Activated CD8-positive, alpha-beta memory T cell treated with anti-CD3 and anti-CD28 coated beads for 24 hours (primary cell): ENCODE results near the gene GAK.
"Not testable (repeated sequence)": the region's sequence is repeated elsewhere in the genome, so short reads cannot be mapped to it uniquely, and the experiment has no call there.

Source experiments
- DNase-seq: peaks from one replicate; pipeline ENCODE4 v3.0.0-alpha.2; 2020

The GAK gene

DNA sequence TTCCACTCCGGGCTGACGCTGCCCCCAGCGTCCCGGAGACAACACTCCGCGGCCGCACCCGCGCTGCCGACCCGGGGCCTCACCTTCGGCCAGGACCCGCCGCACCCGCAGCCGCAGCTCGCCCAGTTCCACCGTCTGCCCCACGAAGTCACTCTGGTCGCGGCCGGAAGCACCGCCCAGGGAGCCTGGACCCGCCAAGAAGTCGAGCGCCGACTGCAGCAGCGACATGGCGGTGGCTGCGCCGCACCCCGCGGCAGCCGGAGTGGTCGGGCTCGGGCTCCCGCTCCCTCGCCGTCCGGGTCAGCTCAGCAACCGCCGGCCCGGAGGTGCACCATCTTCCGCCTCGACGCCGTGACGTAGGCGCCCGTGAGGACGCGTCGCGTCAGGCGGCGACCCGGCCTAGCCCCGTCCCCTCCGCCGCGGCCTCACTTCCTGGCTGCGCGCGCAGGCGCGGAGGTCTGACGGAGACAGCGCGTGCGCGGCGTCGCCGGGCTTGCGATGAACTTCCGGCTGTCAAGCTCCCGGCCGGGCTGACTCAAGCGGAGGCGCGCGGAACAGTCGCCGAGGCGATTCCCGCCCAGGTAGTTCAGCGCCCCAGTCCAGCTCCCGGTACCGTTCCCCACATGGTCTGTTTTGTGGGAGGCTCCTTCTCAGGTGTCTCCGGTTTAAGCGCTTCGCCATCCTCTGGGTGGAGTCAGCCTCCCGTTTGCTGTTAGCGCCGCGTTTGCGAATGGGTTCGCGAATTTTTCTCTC is at the start of gene GAK, which contains the start of gene TMEM175:
Gene GAK (minus strand): TSS at position 357 of the 753 bp plus-strand sequence. CDS start 129 bp downstream, at position 228.
Gene TMEM175 (plus strand): TSS at position 501 of the 753 bp plus-strand sequence. CDS start 15,280 bp downstream, outside the sequence.
- DNase-seq, result peak; percentile 98

DNA sequence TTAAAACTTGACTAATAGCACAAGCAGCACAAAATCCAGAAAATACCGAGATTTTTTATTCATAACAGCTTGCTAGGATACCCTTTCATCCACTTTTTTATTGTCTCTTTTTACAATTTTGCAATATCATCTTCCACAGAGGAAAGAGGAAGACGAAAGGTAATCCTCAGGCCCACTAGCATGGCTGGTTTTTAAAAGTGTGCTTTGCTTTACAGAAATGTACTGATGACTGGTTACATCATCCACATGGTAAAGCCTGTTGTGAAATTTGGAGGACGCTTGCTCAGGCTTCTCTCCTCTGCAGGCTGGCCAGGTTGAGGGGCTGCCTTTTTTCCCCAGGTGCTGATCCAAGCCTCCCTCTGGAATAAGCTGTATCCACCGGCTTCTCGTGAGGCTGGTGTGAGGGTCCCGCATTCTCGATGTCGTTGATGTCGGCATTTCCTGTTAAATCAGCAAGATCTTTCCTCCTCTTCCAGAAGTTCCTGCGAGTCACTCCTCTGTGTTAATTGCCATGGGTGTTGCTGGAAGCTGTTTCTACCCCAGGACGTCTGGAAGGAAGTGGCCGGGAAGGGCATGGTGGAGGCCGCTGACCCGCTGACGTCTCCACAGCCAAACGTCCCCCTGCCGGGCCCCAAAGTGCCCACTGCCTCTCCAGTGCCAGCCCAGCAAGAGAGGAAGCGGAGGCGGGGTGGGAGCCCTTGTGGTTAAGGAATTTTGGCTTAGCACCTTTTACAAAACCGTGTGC is 47.0 kb upstream of the GAK start:
- no peak for DNase-seq

DNA sequence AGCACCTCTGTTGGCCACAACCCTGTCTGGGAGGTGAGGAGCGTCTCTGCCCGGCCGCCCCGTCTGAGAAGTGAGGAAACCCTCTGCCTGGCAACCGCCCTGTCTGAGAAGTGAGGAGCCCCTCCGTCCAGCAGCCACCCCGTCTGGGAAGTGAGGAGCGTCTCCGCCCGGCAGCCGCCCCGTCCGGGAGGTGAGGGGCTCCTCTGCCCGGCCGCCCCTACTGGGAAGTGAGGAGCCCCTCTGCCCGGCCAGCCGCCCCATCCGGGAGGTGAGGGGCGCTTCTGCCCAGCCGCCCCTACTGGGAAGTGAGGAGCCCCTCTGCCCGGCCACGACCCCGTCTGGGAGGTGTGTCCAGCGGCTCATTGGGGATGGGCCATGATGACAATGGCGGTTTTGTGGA is 43.9 kb upstream of the GAK start:
- DNase-seq, result not testable (repeated sequence)

DNA sequence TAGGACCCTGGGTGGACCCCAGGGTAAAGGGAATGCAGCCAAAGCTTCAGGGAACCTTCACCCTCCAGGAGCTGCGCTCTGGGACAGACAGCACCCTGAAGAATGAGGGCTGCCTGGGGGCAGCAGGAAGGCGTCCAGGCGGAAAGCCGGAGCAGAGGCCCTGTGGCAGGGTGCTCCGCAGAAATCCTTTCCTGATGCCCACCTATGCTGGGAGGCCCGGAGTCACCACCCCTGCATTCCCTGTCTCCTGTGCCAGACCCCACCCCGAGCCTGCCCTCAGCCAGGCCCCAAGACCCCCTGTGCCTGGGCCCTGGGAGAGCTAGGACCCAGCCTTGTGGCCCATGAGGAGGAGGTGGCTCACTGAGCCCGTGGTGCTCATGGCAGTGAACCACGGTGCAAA is 42.6 kb upstream of the GAK start:
- DNase-seq, result no peak

DNA sequence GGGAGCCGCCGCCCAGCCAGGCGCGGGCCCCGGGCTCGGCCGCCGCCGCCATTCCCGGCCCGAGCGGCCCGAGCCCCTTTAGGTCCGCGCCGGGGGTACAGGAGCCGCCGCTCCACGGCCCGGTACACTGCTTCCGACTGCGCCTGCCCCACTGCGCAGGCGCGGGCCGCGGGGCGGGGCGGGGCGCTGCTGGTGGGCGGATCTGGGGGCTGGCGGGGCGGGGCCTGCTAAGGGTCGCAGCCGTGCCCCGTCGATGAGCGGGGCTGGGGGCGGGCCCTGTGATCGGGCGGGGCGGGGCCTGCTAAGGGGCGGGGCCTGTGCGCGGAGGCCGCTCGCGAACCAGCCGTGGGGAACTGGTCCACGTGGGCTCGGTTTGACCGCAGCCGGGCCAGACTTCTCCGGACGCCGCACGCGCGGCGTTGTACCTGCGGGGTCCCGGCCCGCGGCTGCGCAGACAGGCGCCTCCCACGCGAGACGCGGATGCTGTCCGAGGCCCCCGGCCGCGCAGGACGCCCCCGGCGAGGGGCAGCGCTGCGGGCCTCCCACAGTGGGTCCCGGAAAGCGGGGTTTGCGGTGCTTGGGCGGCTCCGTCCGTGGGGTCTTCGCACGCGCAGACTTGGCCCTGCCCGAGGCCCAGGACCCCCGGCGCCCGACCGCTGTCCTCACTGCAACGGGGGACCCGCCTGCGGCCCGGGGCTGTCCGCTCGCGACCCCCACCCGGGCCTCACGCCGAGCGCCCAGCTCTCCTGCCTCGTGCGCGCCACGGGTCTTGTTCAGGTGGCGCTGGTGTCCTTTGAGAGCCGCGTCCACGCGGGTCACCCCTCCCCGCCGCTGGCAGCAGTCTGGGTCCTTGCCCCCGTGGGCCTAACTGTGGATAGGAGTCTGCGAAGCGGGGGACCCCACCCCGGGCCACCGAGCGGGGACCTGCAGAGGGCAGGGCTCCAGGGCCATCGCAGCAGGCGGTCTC is 41.6 kb upstream of the GAK start, which contains the start of gene DGKQ:
Gene DGKQ (minus strand): TSS at position 139 of the 967 bp plus-strand sequence. CDS start 87 bp downstream, at position 52.
- peak; percentile 95 for DNase-seq

DNA sequence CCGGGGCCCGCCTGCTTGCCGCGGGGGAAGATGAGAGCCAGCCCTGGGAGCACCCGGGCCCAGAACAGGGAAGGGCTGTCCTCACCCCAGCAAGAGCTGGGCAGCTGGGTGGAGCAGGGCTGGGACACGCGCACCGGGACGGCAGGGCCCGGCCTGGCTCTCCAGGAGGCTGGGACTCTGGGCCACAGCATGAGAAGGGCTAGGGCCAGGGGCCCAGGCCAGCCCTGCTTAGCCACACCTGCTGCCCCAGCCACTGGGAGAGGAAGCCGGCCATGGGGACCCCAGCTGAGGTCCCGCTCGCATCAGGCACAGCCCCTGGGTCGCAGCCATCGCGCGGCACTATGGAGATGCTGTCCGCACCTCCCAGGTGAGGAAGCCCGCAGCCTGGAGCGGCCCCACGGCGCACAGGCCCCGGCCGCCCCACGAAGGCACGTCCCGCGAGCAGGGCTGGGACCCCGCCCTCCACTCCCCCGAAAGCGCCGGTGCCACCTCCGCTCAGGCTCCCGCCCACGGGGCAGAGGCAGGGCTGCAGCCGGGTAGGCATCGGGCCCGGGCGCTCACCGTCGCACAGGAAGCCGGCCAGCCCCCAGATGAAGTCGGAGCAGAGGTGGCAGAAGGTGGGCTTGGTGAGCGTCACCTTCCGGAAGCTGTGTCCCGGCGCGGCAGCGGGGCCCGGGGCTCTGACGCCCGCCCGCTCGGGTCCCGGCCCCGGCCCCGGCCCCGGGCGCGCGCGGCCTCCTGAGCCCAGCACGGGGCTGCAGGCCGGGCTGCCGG is 40.7 kb upstream of the GAK start:
- DNase-seq, result peak; percentile 83

DNA sequence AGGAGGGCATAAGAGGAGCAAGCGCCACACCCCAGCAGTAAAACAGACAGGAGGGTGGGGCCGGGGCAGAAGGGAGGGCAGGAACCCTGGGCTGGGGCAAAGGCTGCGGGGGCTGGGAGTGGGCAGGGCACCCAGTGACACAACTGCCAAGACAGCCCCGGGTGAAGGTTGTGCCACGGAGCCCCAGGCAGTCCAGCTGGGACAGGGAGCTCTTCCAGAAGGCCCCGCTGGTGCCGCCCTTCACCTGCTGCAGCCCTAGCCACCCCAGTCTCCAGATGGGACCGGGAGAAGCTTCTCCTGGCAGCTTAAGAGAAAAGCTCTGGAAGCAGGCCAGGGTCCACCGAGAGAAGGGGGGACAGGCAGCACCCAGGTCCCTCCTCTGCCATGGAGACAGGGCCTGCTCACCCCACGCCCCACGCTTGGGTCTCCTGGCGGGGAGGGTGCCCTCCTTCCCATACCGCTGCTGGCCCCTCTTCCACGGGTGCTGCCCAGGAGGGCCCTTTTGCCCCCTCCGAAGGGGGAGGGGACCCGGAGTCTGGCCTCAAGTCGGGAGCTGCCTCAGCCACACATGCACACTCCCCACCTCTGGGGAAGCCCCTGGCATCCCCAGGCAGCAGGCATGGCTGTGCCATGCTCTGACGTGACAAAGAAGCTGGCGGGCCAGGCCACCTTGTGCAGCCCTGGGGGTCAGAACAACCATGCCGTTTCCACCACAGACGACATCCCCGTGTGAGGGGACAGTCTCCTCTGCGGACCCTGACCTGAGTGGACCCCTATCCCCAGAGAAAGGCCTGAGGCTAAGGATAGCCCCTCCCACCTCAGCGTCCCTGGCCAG is 39.8 kb upstream of the GAK start:
- no peak for DNase-seq

DNA sequence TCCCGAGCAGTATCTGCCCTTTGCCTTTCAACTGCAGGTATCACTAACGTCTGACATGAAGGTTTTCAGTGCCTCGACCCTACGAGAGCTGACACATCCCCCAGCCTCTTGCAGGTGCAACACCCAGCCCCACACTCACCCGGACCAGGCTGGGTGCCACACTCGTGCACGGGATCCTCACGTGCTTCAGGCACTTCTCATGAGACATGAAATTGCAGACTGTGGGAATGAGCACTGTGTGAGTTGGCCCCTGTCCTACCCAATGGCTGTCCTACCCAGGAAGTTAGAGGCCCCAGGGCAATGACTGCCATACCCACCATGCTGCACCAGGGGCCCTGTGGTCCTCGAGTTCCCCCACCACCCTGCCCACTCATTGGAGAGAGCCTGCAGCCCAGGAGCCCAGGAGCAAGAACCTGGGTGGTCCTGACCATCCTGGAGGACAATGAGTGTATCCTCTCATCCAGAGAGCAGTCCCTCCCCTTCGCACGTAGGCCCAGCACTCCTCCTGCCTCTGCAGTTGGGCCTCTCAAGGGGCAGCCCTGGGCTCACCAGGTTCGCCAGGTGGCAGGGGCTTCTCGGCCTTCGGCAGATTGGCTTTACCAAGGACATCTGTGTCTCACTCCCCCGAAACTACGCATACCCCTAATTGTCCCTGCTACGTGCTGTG is 38.9 kb upstream of the GAK start:
- no peak for DNase-seq

DNA sequence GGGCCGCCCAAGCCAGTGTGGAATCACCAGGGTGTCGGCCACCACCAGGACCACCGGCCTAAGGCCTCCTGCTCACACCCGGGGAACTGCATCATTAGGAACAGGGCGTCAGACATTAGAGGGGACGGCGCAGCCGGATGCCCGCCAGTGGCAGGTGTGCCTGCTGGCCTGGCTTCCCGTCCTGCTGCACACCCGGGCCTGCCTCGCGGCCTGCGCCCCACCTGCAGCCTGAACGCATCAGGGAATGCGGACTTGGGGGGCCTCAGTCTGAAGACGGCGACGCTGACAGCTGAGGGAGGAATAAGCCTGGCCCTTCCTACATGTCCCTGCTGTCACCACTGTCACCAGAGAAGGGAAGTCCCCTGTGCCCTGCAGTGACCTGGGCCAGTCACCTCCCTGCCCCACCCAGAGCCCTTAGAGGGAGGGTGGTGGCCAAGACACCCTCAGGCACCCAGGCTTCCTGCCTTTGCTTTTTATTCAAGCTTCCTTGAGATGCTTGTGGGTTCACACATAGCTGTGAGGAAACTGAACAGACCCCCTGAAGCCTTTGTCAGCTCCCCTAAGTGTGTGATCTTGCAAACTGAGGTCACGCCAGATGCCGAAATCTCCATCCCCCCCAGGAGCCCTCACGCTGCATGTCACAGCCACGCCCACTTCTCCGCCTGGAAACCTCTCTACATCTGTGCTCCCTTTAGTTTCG is 38.1 kb upstream of the GAK start:
- DNase-seq, result peak; percentile 71

DNA sequence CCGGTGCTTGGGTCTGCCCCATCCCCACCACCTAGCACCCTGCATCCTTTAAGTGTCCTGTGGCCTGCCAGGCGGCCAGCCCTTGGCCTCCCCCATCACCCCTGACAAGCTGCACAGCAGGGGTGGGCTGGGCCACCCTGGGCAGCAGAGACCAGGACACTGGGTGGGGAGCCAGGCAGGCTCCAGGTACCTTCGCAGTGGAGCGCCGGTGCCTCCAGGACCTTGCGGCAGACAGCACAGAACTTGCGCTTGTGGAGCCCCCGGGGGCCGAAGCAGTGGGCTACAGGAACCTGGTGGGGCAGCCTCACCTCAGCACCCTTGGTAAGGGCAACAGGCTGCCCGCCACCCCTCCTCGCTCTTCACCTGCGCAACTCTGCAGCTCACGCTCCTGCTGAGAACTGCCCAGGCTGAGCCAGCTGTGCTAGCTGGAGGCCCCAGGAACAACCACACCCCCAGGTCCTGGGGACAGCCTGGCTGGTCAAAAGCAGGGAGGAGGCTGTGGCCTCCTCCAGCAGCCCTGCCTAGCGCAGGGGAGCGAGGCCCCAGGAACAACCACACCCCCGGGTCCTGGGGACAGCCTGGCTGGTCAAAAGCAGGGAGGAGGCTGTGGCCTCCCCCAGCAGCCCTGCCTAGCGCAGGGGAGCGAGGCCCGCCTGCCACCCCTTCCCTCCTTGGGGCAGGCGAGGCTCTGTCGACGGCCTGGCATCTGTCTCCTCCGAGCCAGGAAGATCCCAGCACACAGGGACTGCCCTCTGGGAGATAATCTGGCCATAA is 36.7 kb upstream of the GAK start:
- no peak for DNase-seq

DNA sequence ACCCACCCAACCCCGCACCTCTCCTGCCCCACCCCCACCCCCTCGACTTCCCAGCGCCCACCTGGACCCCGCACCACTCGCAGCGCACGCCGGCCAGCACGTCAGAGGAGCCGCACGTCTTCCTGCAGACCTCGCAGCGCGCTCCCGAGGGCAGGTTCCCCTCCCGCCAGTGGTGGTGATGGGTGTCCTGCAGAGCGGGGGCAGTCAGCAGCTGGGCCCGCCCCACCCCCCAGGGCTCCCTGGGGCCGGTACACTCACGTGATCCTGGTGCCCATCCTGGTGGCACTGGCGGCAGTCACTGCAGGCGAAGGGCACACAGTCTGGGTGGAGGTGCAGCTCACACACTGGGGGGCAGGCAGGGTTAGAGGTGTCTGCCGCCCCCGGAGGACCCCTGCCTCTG is 36.1 kb upstream of the GAK start:
- DNase-seq, result no peak

DNA sequence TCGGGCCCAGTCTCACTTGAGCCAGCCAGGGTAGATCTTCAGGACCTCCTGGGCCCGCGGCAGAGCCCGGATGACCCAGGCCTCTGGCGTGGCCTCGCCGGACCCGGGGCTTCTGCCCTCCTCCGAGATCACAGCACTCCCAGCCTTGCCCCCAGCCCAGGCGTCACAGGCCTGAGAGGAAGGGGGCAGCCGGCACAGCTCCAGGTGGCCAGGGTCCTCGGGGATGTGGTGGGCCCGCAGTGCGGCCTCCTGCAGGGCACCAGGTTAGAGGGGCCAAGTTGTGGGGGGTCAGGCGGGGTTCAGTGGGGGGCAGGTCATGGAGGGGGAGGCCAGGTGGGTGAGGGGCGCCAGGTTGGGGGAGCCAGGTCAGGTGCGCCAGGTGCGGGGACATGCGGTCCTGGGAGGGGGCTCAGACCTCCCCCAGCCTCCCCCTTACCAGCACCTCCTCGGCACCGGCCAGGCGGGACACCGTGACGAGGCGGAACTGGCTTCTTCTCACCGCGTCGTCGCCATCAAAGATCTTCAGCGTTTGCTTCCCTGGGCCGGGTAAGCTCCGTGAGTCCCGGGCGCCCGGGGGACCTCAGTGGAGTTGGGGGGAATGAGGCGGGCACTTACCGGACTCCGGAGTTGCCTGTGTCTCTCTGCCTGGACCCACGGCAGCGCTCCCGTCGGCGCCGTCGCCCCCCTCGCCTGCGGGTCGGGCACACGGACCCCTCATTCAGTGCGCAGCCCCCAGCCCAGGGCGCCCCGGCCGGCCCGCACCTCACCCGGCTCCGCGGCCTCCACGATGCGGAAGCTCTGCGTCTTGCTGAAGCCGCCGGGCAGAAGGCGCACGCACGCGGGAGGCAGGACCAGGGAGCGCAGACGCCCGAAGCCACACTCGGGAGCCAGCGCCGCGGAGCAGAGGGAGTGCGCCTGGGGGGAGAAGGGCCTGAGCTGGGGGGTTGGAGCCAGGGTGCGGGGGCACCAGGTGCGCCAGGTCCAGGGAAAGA is 35.3 kb upstream of the GAK start:
- DNase-seq, result no peak

DNA sequence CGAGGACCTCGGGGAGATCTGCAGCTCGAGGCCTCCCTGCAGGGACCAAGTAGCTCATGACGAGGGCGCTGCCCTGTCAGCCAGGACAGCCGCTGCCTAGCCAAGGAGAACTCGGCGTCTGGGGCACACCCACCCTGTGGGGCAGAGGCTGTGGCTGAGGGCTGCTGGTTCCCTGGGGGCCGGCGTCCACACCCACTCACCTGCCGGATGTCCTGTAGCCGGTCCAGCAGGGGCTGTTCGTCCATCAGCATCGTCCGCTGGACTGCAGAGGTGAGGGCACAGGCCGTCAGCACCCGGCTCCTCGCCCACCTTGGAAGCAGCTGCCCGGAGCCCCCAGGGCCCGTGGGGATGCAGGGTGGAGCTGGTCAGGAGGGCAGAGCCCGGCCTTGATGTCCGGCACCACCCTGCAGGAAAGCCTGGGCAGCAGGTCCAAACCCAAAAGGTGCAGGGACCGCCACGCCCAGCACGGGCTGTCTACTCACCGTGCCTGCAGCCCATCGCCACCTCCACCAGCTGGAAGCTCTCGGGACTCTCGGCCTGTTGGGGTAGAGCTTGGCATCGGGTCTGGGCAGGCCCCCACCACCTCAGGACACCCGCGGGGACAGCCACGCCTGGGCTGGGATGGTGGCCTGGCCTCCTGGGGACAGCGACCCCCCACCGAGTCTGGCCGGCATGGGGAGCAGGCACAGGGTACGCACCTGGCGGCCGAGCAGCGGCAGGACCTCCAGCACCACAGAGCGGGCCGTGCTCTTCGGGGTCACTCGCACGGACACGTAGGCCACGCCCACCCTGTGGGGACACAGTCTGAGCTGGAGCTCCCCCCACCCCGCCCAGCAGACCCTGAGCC is 34.4 kb upstream of the GAK start:
- no peak for DNase-seq

DNA sequence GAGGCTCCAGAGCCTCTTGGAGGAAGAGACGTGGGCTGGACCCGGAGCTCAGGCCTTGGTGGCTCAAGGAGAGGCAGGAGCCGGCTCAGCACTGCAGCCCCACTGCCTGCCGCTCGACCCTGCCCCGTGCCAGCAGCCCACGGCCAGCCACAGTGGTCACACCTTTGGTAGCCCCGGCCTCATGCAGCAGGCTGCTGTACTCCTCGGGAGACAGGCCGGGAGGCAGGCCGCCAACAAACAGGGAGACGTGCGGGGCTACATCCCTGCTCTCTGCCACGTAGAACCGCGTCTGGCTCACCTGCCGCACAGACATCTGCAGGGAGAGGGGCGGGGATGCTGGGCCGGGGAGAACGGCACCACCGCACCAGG is 33.6 kb upstream of the GAK start:
- DNase-seq, result no peak

DNA sequence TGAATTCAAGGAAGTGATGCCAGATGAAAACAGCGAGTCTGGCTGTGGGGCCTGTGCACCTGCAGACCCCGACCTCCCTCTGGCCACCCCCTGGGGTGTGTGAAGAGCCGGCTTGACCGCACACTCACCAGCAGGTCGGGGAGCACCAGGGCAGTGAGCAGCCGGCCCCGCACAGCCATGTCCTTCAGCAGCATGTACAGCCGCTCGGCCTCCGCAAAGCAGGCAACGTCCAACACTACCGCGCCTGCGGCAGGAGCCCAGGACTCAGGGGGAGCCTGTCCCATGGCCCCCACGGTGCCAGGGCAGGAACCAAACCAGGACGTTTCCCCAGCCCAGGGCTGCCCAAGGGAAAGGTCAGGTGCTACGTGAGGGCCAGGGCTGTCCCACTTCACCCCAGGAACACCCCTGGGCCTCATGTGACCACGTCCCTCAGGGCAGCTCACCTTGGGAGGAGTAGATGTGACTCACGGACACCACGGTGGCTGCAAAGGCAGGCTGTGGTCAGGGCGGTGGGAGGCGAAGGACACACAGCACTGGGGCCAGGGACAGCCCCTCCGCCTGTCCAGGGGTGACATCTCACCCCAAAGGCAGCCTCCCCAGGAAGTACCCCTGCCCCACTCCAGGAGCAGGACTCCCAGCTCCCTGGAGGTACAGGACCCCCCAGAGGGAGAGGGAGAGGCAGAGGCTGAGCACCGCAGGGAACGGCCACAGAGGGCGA is 33.1 kb upstream of the GAK start:
- no peak for DNase-seq

DNA sequence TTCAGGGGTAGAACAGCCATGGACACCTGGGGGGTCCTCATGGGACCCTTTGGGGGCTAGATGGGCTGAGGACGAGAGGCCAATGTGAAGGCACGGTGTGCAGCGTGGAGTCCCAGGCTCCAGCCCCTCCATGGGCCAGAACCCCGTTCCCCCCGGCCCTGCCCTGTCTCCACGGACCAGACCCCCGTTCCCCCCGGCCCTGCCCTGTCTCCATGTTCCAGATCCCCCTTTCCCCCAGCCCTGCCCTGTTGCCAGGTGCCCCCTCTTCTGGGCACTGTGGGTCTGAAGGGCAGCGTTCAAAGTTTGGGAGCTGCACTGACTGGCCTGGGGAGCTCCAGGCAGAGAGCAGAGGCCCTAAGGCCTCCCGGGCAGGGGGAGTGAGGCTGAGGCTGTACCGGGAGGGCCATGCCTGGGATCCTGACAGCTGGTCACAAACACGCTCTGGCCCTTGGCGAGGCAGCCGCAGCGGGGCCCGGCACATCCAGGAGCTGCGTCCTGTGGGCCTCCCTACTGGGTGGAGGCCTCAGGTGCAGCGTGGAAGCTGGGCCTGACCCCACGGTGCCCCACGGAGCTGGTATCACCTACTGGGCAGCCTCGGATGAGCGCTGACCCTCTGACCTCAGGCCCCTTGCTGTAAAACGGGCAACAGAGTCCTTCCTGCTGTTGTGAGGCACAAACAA is 32.4 kb upstream of the GAK start:
- no peak for DNase-seq
